Testis (tissue), 3 donors: ENCODE results near the gene BAX. TPM values are rescaled to one million over a fixed set of nuclear protein-coding genes. Genes with fewer than 3 reads are reported as not detected.

Experiments used
- DNase-seq: peaks from one replicate; pipeline ENCODE4 v3.0.0-alpha.2; 2019
- H3K27ac ChIP-seq, 2 donors: fragments of 200-600 bp; sonication (generic); one replicate each; pipeline ENCODE4 v1.5.1; 2019
- H3K27me3 ChIP-seq: fragments of 200-600 bp; sonication (generic); one replicate; pipeline ENCODE4 v1.5.1; 2019
- H3K36me3 ChIP-seq: fragments of 200-600 bp; sonication (generic); one replicate; pipeline ENCODE4 v1.5.1; 2017; ENCODE audit warnings: low read depth; ENCODE audit errors: missing control alignments
- H3K4me1 ChIP-seq: fragments of 200-600 bp; sonication (generic); one replicate; pipeline ENCODE4 v1.5.1; 2019
- H3K4me3 ChIP-seq, 2 donors: fragments of 200-600 bp; sonication (generic); one replicate each; pipeline ENCODE4 v1.5.1; 2017 to 2019
- H3K9me3 ChIP-seq: fragments of 200-600 bp; sonication (generic); one replicate; pipeline ENCODE4 v1.5.1; 2017
- POLR2A ChIP-seq: fragments of 450-650 bp; IDR thresholded peaks from one replicate; pipeline ENCODE4 v1.6.1; 2017; ENCODE audit warnings: antibody characterized with exemption, mild to moderate bottlenecking, moderate library complexity
- WGBS, 2 donors: methylation state at CpG; one replicate each; pipeline ENCODE4 v1.1.5; 2018; 5-methylcytosine and 5-hydroxymethylcytosine counted together
- intact Hi-C: fragments of 100-400 bp; cut with DNase I; formaldehyde crosslinking; loops from one replicate; pipeline ENCODE4 v1.15.1; 2023; ENCODE audit warnings: low total_unique reads
- polyA plus RNA-seq: library from polyadenylated mRNA; stranded (reverse); fragments of 350-450 nt; fragmentation: Illumina TruSeq; extraction: RNeasy Lipid Tissue Mini Kit (QIAGEN cat#74804); gene quantifications from one replicate; pipeline ENCODE4 v1.2.3, GENCODE V29; 2014; ENCODE audit warnings: low read depth, low replicate concordance; ENCODE audit not compliant: insufficient read depth
- total RNA-seq, 2 donors: library from RNA; depleted of rRNA; stranded (reverse); fragments of >200 nt; gene quantifications; one replicate each; pipeline ENCODE4 v1.2.3, GENCODE V29; 2016
- TF ChIP-seq, protein P1 (sequence below), 3 experiments: fragments of 450-650 bp in 2 of 3; fragments of 200-600 bp in 1 of 3; sonication (generic) in 1 of 3; IDR thresholded peaks; one replicate each; pipeline ENCODE4 v1.5.1; 2016 to 2019; ENCODE audit warnings: antibody characterized with exemption in 3 of 3, mild to moderate bottlenecking in 2 of 3, moderate library complexity in 1 of 3

The BAX gene
- total and polyA plus RNA-seq, 3 donors from 2014 or later = 48.7 to 52.1 (median 50.1) TPM

- 57 to 79% methylated on average over 18 to 23 of the region's 23 CpGs for WGBS, 2 donors
- peak overlapping the region in 1 of 2 donors; percentile 7 for H3K4me3 ChIP-seq
- H3K4me1 ChIP-seq = peaks cover 8% of the 10 kb centered on the region
- DNase-seq = no peak
- no peaks in the 10 kb centered on the region for H3K36me3 ChIP-seq
- intact Hi-C loops = loop anchor here (10.0 kb wide), 1 partner anchor 175 kb away; no protein-coding TSS in a partner anchor
- H3K27me3 ChIP-seq = no peaks in the 10 kb centered on the region
- H3K27ac ChIP-seq = no peak overlapping the region
- H3K9me3 ChIP-seq = no peaks in the 10 kb centered on the region
- no peak for TF ChIP-seq POLR2A
- TF ChIP-seq, protein P1, sequence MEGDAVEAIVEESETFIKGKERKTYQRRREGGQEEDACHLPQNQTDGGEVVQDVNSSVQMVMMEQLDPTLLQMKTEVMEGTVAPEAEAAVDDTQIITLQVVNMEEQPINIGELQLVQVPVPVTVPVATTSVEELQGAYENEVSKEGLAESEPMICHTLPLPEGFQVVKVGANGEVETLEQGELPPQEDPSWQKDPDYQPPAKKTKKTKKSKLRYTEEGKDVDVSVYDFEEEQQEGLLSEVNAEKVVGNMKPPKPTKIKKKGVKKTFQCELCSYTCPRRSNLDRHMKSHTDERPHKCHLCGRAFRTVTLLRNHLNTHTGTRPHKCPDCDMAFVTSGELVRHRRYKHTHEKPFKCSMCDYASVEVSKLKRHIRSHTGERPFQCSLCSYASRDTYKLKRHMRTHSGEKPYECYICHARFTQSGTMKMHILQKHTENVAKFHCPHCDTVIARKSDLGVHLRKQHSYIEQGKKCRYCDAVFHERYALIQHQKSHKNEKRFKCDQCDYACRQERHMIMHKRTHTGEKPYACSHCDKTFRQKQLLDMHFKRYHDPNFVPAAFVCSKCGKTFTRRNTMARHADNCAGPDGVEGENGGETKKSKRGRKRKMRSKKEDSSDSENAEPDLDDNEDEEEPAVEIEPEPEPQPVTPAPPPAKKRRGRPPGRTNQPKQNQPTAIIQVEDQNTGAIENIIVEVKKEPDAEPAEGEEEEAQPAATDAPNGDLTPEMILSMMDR (IDR thresholded peaks at IDR 0.05) = no peak
These were observed 15.6 kb downstream of the BAX start for GRCh38 chr19:48970139-48970766.

GRCh38 chr19:48970923-48971395 lies 16.3 kb downstream of the BAX start:
- DNase-seq = peak; percentile 91
- Histone ChIP-seq H3K4me1 (peaks cover 6% of the 10 kb centered on the region), H3K4me3 (peak overlapping the region in 1 of 2 donors; percentile 7), H3K9me3 (no peaks in the 10 kb centered on the region), H3K36me3 (no peaks in the 10 kb centered on the region), H3K27me3 (no peaks in the 10 kb centered on the region), H3K27ac (no peak overlapping the region)
- TF ChIP-seq, protein P1 (IDR thresholded peaks at IDR 0.05) = peak; percentile 67 to 85 (median 85)
- no peak for TF ChIP-seq POLR2A
- intact Hi-C loops = loop anchor here (10.0 kb wide), 1 partner anchor 176 kb away; no protein-coding TSS in a partner anchor
- 17 to 18% methylated on average over 18 to 19 of the region's 19 CpGs for WGBS, 2 donors

DNA sequence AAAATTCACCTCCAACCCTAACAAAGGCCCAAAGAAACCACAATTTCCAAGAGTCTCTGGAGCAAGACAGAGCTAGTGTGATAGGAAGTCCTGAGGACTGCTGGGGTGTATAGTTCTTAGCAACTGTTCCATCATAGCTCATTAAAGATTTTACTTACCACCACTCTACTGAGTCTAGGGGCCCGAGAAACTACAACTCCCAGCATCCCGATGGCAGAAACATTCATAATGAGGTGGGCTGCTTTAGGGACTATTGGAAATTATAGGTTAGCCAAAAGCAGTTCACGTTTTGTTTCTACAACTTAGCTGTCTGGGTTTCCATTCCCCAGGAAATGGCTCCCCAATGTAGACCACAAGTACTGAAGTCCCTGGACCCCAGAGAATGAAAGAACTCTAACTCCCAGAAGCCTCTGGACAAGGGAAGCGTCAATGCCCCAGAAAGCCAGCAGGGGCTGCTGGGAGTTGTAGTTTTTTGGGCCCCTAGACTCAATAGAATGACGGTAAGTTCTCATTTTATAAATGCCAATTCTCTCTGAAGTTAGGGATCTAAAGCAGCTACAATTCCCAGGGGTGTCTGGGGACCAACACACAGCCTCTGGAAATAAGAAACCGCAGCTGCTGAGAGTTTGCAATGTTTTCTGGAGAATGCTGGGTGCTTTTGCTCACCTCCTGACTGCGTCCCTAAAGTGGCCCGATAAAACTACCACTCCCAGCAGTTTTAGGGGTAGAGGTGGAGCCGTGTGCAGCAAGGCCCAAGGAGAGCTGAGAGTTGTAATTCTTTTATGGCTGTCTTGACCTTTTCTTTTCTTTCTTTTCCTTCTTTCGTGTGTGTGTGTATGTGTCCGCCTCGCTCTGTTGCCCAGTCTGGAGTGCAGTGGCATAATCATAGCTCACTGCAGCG lies 21.5 kb downstream of the BAX start:
- no peaks in the 10 kb centered on the region for H3K4me1 ChIP-seq
- no peak for TF ChIP-seq POLR2A
- TF ChIP-seq, protein P1 (IDR thresholded peaks at IDR 0.05) = peak in 1 of 3 experiments; percentile 6
- WGBS, 2 donors = 91% methylated on average over 13 of the region's 13 CpGs
- intact Hi-C loops = loop anchor here (10.0 kb wide), 1 partner anchor 181 kb away; no protein-coding TSS in a partner anchor
- H3K36me3 ChIP-seq = no peaks in the 10 kb centered on the region
- H3K9me3 ChIP-seq = no peaks in the 10 kb centered on the region
- no peaks in the 10 kb centered on the region for H3K27me3 ChIP-seq
- H3K4me3 ChIP-seq = no peak overlapping the region
- peak; percentile 72 for DNase-seq
- no peak overlapping the region for H3K27ac ChIP-seq

- whole genome bisulfite sequencing, 2 donors = 86 to 91% methylated on average over 2 of the region's 2 CpGs
- Histone ChIP-seq H3K4me1 (no peaks in the 10 kb centered on the region), H3K4me3 (no peak overlapping the region), H3K27me3 (no peaks in the 10 kb centered on the region), H3K9me3 (no peaks in the 10 kb centered on the region), H3K27ac (no peak overlapping the region), H3K36me3 (no peaks in the 10 kb centered on the region)
- DNase-seq = no peak
- intact Hi-C loops = loop anchor here (10.0 kb wide), 1 partner anchor 182 kb away; no protein-coding TSS in a partner anchor
- TF ChIP-seq, protein P1 (IDR thresholded peaks at IDR 0.05) = no peak
- TF ChIP-seq POLR2A = no peak
These were observed 22.4 kb downstream of the BAX start for GRCh38 chr19:48977061-48977460.
